GM10266 (cell line): ENCODE results near the gene IFI27L2.
A peak's percentile ranks its signal among the peaks of the same experiment; 100 is the strongest.

Experiments used
- DNase-seq: peaks from one replicate; pipeline ENCODE4 v3.0.0; 2012; ENCODE audit errors: extremely low spot score
- CTCF ChIP-seq: IDR thresholded peaks from 2 replicates; pipeline ENCODE4 v1.5.1; 2012; ENCODE audit warnings: mild to moderate bottlenecking, low read depth; ENCODE audit not compliant: control insufficient read depth, insufficient read depth; ENCODE audit errors: missing control alignments

IFI27L2 gene

DNA sequence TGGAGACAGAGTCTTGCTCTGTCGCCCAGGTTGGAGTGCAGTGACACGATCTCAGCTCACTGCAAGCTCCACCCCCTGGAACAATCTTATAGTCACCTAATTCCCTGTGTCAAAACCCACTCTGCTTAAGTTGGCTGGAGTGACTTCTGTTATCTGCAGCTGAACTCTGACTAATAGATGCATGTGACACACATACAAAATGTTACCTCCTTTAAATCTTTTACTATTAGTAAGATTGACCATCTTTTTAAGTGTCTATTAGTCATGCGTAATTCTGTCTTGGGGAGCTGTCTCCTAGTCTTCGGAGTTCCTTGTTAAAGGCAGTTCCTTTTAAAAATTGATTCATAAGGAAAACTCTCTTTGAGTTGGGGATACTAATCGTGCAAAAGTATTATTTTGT lies 40.9 kb downstream of the IFI27L2 start:
- TF ChIP-seq CTCF: no peak

DNA sequence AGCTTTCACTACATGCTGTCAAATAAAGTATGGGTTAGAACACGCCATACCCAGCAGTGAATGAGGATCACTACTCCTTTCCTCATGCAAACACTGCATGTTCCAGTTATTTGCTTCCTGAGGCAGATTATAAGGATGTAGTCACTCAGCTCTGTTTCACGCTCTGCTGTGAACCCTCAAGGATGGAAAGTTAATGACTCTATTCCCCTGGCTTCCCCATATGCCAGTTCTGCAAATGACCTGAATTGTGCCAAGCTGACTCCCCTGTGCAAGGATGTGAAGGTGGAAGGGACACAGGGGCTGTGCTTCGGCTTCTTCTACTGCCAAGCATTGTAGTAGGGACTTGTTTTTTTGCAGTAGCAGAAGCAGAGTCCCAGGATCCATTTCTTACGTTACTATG lies 41.5 kb downstream of the IFI27L2 start:
- no peak for DNase-seq
- TF ChIP-seq CTCF: no peak

More for the DNA sequence above, 40.9 kb downstream of the IFI27L2 start:
- no peak for DNase-seq

DNA sequence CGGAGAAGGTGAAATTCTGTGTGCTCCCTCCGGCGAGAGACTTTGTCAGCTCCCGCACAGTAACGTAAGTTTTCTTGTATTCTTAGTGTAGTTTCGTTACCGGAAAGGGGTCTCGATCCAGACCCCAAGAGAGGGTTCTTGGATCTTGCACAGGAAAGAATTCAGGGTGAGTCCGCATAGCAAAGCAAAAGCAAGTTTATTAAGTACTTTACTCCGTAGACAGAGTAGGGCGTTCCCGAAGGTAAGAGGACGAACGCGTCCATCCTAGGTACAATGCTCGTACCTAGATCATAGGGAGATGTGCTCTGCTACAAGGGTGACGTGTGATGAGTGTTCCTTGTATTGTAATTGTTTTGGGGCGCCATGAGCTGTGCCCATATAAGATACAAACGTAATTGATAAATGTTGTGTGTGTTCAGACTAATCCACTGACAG lies 48.0 kb downstream of the IFI27L2 start:
- DNase-seq: no peak
- no peak for TF ChIP-seq CTCF

GRCh38 chr14:94080621-94081385 lies 48.6 kb downstream of the IFI27L2 start, which contains the start of the genes DDX24 and IFI27L1:
Gene DDX24 (minus strand): TSS chr14:94081202. CDS start chr14:94079742, 1,460 bp downstream.
Gene IFI27L1 (plus strand): TSS chr14:94081310. CDS start chr14:94096938, 15,628 bp downstream.
- no peak for TF ChIP-seq CTCF
- DNase-seq: peak; percentile 95

- no peak for TF ChIP-seq CTCF
- DNase-seq: peak; percentile 26
Measured at GRCh38 chr14:94079891-94080620, 49.3 kb downstream of the IFI27L2 start.

- TF ChIP-seq CTCF: no peak
- no peak for DNase-seq
Measured at GRCh38 chr14:94077823-94078222, 51.6 kb downstream of the IFI27L2 start.
